GM19351 (cell line): Measurements from ENCODE around the gene JPT2.

Experiments used
- ATAC-seq: cut with Tn5 transposase; IDR thresholded peaks from one replicate; pipeline ENCODE4 v1.9.1; 2021; ENCODE audit warnings: mild to moderate bottlenecking, moderate library complexity; ENCODE audit not compliant: unreplicated experiment

JPT2 gene

GRCh38 chr16:1651094-1651973 is 26.7 kb upstream of the JPT2 start:
- ATAC-seq, result no peak

DNA sequence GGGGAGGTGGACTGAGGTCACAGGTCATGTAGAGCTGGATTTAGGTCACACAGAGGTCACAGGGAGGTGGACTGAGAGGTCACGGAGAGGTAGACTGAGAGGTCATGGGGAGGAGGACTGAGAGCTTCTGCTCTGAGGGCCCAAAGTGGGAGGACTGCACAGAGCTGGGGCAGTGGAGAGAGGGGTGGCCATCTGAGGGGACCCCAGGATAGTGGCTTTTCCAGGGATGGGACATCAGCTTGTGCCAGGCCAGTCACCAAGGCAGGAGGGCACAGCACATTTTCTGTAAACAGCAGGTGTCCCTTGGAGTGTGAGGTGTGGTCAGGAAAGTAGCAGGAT is 26.1 kb upstream of the JPT2 start:
- ATAC-seq, result no peak

- no peak for ATAC-seq
Measured at GRCh38 chr16:1653023-1653422, 25.1 kb upstream of the JPT2 start.

- no peak for ATAC-seq
Measured at GRCh38 chr16:1654505-1655268, 23.4 kb upstream of the JPT2 start.

- no peak for ATAC-seq
Measured at GRCh38 chr16:1655269-1655807, 22.7 kb upstream of the JPT2 start.

DNA sequence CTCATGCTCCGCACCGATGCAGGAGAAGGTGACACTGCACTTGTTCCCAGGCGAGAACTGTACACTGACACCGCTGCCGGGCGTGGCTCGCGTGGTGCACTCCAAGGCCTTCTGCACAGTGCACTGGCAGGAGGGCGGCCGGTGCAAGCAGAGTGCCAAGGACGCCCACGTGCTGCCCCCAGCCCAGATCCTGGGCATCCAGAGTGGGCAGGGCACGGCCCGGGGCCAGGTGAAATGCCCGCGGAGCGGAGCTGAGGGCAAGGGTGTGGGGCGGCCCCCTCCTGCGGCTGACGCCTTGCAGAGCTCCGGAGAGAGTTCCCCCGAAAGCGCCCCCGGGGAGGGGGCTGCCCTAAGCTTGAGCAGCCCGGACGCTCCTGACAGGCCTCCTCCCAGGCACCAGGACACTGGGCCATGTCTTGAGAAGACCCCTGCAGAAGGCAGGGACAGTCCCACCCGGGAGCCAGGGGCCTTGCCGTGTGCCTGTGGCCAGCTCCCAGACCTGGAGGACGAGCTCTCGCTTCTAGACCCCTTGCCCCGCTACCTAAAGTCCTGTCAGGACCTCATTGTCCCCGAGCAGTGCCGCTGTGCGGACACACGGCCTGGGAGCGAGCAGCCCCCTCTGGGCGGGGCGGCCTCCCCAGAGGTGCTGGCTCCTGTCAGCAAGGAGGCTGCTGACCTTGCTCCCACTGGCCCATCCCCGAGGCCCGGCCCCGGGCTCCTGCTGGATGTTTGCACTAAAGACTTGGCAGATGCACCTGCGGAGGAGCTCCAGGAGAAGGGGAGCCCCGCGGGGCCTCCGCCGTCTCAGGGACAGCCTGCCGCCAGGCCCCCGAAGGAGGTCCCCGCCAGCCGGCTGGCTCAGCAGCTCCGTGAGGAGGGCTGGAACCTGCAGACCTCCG is 21.9 kb upstream of the JPT2 start:
- ATAC-seq, result no peak

DNA sequence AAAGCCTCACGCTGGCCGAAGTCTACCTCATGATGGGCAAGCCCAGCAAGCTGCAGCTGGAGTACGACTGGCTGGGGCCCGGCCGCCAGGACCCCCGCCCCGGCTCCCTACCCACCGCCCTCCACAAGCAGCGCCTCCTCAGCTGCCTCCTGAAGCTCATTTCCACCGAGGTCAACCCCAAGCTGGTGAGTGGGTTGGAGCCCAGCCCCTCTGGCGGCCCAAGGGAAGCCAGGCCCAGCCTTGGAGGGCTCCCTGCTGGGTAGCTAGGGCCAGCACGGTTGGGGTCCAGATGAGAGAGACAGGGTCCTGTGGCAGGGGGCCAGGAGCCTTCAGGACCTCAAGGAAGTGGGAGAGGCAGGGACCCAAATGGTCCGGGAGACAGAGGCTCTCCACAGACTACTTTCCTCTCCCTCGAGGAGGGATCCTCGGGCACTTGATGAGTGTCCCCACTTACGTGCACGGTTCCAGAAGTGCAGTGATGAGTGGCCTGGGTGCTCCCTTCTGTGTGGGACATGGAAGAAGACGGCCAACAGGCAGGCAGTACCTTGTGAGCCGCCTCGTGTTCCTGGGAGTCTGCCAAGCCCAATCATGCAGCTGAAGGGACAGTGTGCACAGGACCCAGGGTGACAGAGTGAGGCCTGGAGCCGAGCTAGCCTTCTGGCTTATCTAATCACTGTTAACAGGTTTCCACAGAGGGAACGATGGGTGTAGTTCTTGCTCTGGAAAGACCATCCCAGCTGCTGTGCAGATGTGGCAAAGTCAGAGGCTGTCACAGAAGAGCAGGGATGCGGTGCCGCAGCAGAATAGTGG is 21.1 kb upstream of the JPT2 start:
- ATAC-seq, result no peak

DNA sequence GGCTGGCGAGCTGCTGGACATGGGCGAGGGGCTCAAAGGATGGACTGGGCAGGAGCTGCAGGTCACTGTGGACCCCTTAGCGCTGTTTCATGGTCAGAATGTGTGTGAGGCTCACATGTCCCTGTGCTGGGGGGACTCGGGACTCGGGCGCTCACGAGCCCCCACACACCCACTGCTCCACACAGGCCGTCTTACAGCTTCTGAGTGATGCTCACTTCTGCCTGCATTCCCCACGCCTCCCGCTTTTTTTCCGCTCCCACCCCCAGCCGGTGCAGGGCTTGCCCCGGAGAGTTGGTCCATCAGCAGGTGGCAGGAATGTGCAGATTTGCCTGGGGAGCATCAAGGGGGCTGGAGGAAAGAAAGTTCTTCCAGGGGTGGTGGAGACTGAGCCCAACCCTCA is 20.2 kb upstream of the JPT2 start:
- no peak for ATAC-seq

- no peak for ATAC-seq
Measured at GRCh38 chr16:1659031-1659430, 19.0 kb upstream of the JPT2 start.

- no peak for ATAC-seq
Measured at GRCh38 chr16:1661826-1662225, 16.3 kb upstream of the JPT2 start.

DNA sequence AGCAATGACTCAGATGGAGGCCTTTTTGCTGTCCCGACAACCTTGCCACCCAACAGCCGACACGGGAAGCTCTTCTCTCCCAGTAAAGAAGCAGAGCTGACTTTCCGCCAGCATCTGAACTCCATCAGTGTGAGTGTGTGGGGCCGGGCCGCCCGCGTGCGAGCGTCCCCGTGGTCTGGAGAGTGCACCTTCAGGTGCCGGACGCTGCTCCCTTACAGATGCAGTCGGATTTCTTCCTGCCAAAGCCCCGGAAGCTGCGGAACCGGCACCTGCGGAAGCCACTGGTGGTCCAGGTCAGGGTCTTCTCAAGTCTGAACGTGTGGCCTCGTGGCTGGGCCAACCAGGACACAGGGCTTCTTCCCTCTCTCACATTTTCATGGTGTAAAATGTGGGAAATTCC is 15.5 kb upstream of the JPT2 start:
- ATAC-seq, result no peak

- no peak for ATAC-seq
Measured at GRCh38 chr16:1665829-1666228, 12.2 kb upstream of the JPT2 start.

GRCh38 chr16:1666316-1666715 is 11.8 kb upstream of the JPT2 start:
- no peak for ATAC-seq

DNA sequence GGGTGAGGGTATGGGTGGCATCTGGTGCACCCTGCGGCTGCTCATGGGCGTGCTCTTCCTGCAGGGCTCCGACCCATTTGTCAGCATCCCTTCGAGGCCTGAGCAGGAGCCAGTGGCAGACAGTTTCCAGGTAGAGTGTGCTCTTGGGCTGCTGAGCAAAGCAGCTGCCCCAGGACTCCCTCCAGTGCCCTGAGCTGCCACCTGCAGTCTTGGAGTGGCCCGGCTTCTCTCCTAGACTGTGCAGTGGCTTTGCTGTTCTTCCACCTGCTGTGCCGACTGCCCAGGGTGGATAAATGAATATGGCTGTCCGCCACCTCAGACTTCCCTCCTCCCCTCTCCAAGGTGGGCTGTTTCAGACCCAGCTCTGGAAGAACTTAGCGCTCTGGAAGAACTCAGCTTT is 10.8 kb upstream of the JPT2 start:
- no peak for ATAC-seq

GRCh38 chr16:1667916-1668315 is 10.2 kb upstream of the JPT2 start:
- ATAC-seq, result no peak

DNA sequence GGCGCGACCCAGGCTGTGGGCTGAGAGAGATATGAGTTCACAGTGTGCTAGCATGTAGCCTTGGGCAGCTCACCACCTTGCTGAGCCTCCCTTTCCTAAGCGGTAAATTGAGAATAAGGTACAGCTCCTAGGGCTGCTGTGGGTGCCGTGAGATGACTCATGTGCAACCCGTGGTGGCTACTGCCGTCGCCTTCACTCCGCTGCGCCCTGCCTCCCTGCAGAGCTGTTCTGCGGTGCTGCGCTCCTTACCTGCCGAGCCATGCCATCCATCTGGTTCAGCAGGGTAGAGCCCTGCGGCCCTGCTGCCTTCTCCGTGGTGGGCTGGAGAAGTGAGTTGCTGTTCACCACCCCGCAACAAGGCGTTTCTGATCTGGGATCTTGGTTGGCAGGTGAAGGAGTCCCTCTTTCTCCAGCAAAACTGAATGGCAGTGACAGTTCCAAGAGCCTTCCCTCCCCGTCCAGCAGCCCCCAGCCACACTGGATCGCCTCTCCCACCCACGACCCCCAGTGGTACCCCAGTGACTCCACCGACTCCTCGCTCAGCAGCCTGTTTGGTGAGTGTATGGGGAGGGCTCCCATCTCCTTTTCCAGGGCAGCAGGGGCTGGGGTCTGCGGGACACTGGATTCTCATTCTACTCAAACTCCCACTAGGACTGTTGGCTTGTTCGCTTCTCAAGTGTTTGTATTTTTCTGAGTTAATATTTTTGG is 9.3 kb upstream of the JPT2 start:
- no peak for ATAC-seq

GRCh38 chr16:1669698-1670097 is 8.4 kb upstream of the JPT2 start:
- no peak for ATAC-seq

- ATAC-seq, result no peak
Measured at GRCh38 chr16:1670371-1670770, 7.7 kb upstream of the JPT2 start.

DNA sequence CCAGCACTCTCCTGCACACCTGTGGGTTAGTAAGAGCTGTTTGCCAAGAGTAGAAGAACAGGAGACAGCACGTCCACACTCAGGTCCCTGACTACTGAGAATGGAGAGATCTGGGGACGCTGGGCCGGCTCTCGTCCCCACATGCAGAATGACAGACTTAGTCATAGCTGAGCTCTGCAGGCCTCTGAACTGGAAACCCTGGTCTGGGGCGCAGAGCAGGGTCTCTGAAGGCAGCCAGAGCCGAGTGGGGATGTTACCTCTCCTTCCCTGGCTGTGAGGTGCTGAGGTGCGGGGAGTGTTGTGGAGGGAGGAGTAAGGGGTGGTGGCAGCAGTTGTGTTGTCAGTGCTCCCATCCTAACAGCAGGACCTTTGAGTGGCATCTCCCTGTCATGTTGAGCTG is 7.2 kb upstream of the JPT2 start:
- no peak for ATAC-seq
